HG03432 (cell line): ENCODE results near the gene HSPA4L.

Experiments used
- ATAC-seq: cut with Tn5 transposase; IDR thresholded peaks from one replicate; pipeline ENCODE4 v1.9.1; 2021; ENCODE audit warnings: mild to moderate bottlenecking, moderate library complexity; ENCODE audit not compliant: unreplicated experiment

HSPA4L gene

GRCh38 chr4:127782275-127783025, at the start of gene HSPA4L:
Gene HSPA4L, plus strand, starts transcription at chr4:127782322. Its CDS starts 229 bp downstream, at chr4:127782551.
- ATAC-seq = peak; percentile 45

GRCh38 chr4:127732623-127733328, 49.3 kb upstream of the HSPA4L start:
- peak; percentile 82 for ATAC-seq

- ATAC-seq = no peak
Observed at GRCh38 chr4:127734976-127735375, 47.1 kb upstream of the HSPA4L start.

- no peak for ATAC-seq
Observed at GRCh38 chr4:127737295-127737694, 44.8 kb upstream of the HSPA4L start.

GRCh38 chr4:127741247-127741646, 40.9 kb upstream of the HSPA4L start:
- ATAC-seq = no peak

GRCh38 chr4:127747883-127748282, 34.2 kb upstream of the HSPA4L start:
- ATAC-seq = no peak

GRCh38 chr4:127748957-127749356, 33.2 kb upstream of the HSPA4L start:
- no peak for ATAC-seq

- ATAC-seq = no peak
Observed at GRCh38 chr4:127756906-127757305, 25.2 kb upstream of the HSPA4L start.

- ATAC-seq = peak; percentile 78
Observed at GRCh38 chr4:127759228-127759820, 22.8 kb upstream of the HSPA4L start.

GRCh38 chr4:127759893-127760292, 22.2 kb upstream of the HSPA4L start:
- ATAC-seq = no peak

- ATAC-seq = no peak
Observed at GRCh38 chr4:127771535-127772275, 10.4 kb upstream of the HSPA4L start.

GRCh38 chr4:127772769-127773671, 9.1 kb upstream of the HSPA4L start:
- ATAC-seq = no peak

GRCh38 chr4:127775843-127776242, 6.3 kb upstream of the HSPA4L start:
- ATAC-seq = peak; percentile 51

- ATAC-seq = no peak
Observed at GRCh38 chr4:127776620-127777019, 5.5 kb upstream of the HSPA4L start.

GRCh38 chr4:127777487-127777886, 4.6 kb upstream of the HSPA4L start:
- ATAC-seq = no peak

GRCh38 chr4:127778102-127778501, 4.0 kb upstream of the HSPA4L start:
- no peak for ATAC-seq

GRCh38 chr4:127780598-127780997, 1.5 kb upstream of the HSPA4L start:
- no peak for ATAC-seq

- peak; percentile 44 for ATAC-seq
Observed at GRCh38 chr4:127781300-127782024, 660 bp upstream of the HSPA4L start.

GRCh38 chr4:127782025-127782274, 172 bp upstream of the HSPA4L start:
- peak; percentile 78 for ATAC-seq
